ENCODE results near the gene FBXL2.
"Not testable (repeated sequence)": the region's sequence is repeated elsewhere in the genome, so short reads cannot be mapped to it uniquely, and the experiment has no call there.

Gene FBXL2

GRCh38 chr3:33388374-33389100, 111.3 kb downstream of the FBXL2 start:
- DNase-seq = no peak

GRCh38 chr3:33389908-33390307, 112.7 kb downstream of the FBXL2 start:
- DNase-seq = no peak

GRCh38 chr3:33391255-33391995, 114.2 kb downstream of the FBXL2 start:
- no peak for DNase-seq

GRCh38 chr3:33392144-33392543, 114.9 kb downstream of the FBXL2 start:
- no peak for DNase-seq

- DNase-seq = no peak
Measured at GRCh38 chr3:33392703-33393125, 115.5 kb downstream of the FBXL2 start.

- DNase-seq = no peak
Measured at GRCh38 chr3:33394403-33395054, 117.3 kb downstream of the FBXL2 start.

- no peak for DNase-seq
Measured at GRCh38 chr3:33395900-33396299, 118.7 kb downstream of the FBXL2 start.

- DNase-seq = no peak
Measured at GRCh38 chr3:33398410-33398809, 121.2 kb downstream of the FBXL2 start.

GRCh38 chr3:33401781-33402180, 124.5 kb downstream of the FBXL2 start:
- no peak for DNase-seq

GRCh38 chr3:33402936-33403335, 125.7 kb downstream of the FBXL2 start:
- no peak for DNase-seq

- no peak for DNase-seq
Measured at GRCh38 chr3:33403756-33404155, 126.5 kb downstream of the FBXL2 start.

GRCh38 chr3:33410816-33411215, 133.6 kb downstream of the FBXL2 start:
- DNase-seq = not testable (repeated sequence)

- DNase-seq = no peak
Measured at GRCh38 chr3:33417066-33417673, 139.9 kb downstream of the FBXL2 start.

- DNase-seq = no peak
Measured at GRCh38 chr3:33419948-33420347, 142.7 kb downstream of the FBXL2 start.

GRCh38 chr3:33420966-33421365, 143.7 kb downstream of the FBXL2 start:
- DNase-seq = no peak

GRCh38 chr3:33424606-33425452, 147.6 kb downstream of the FBXL2 start:
- DNase-seq = no peak

- DNase-seq = no peak
Measured at GRCh38 chr3:33425453-33425852, 148.2 kb downstream of the FBXL2 start.

- no peak for DNase-seq
Measured at GRCh38 chr3:33426068-33426467, 148.8 kb downstream of the FBXL2 start.

- DNase-seq = no peak
Measured at GRCh38 chr3:33426630-33427317, 149.5 kb downstream of the FBXL2 start.

GRCh38 chr3:33428734-33429133, 151.5 kb downstream of the FBXL2 start:
- no peak for DNase-seq

- DNase-seq = not testable (repeated sequence)
Measured at GRCh38 chr3:33429306-33429705, 152.1 kb downstream of the FBXL2 start.

- DNase-seq = no peak
Measured at GRCh38 chr3:33430061-33430460, 152.8 kb downstream of the FBXL2 start.

Measured in NCI-H1694 (cell line).